Trophoblast cell (in vitro differentiated cells and primary cell): ENCODE results near the gene HOMEZ.

Experiments
- DNase-seq, 2 donors: peaks; one replicate each; pipeline ENCODE4 v3.0.0-alpha.2; 2016
- H2AFZ ChIP-seq: 2 replicates; pipeline ENCODE4 v1.6.1; 2013; ENCODE audit warnings: low read length, moderate library complexity, mild to moderate bottlenecking; ENCODE audit not compliant: insufficient read depth, poor library complexity
- H2AK5ac ChIP-seq: 2 replicates; pipeline ENCODE4 v1.6.1; 2013; ENCODE audit warnings: mild to moderate bottlenecking, low read length
- H2BK120ac ChIP-seq: 2 replicates; pipeline ENCODE4 v1.6.1; 2013; ENCODE audit warnings: low read length, mild to moderate bottlenecking, moderate library complexity; ENCODE audit not compliant: insufficient read depth, poor library complexity
- H2BK12ac ChIP-seq: 2 replicates; pipeline ENCODE4 v1.6.1; 2013; ENCODE audit warnings: mild to moderate bottlenecking, low read length, moderate library complexity
- H2BK5ac ChIP-seq: 2 replicates; pipeline ENCODE4 v1.6.1; 2013; ENCODE audit warnings: low read length, low read depth, moderate library complexity, mild to moderate bottlenecking; ENCODE audit not compliant: poor library complexity
- H3K14ac ChIP-seq: 2 replicates; pipeline ENCODE4 v1.6.1; 2013; ENCODE audit warnings: mild to moderate bottlenecking, low read length
- H3K18ac ChIP-seq: 2 replicates; pipeline ENCODE4 v1.6.1; 2013; ENCODE audit warnings: mild to moderate bottlenecking, low read length
- H3K23ac ChIP-seq: 2 replicates; pipeline ENCODE4 v1.6.1; 2013; ENCODE audit warnings: low read length
- H3K27ac ChIP-seq: 2 replicates; pipeline ENCODE4 v1.5.1; 2013; ENCODE audit warnings: low read depth, mild to moderate bottlenecking, inconsistent platforms, low read length, moderate library complexity
- H3K27me3 ChIP-seq: 2 replicates; pipeline ENCODE4 v1.6.1; 2013; ENCODE audit warnings: inconsistent platforms, mild to moderate bottlenecking, low read length, moderate library complexity; ENCODE audit not compliant: insufficient read depth
- H3K36me3 ChIP-seq, 2 experiments: 1 replicate in 1 of 2; 2 replicates in 1 of 2; pipeline ENCODE4 v1.6.1; 2013; ENCODE audit warnings: low read length in 2 of 2, mild to moderate bottlenecking in 2 of 2, moderate library complexity in 1 of 2; ENCODE audit not compliant: insufficient read depth in 2 of 2, control insufficient read depth in 1 of 2
- H3K4ac ChIP-seq: 2 replicates; pipeline ENCODE4 v1.6.1; 2013; ENCODE audit warnings: low read depth, mild to moderate bottlenecking, low read length, moderate library complexity
- H3K4me1 ChIP-seq, 2 experiments: 1 replicate in 1 of 2; 2 replicates in 1 of 2; pipeline ENCODE4 v1.6.1; 2013; ENCODE audit warnings: low read length in 2 of 2, mild to moderate bottlenecking in 2 of 2, moderate library complexity in 1 of 2; ENCODE audit not compliant: insufficient read depth in 2 of 2, control insufficient read depth in 1 of 2
- H3K4me2 ChIP-seq: 2 replicates; pipeline ENCODE4 v1.6.1; 2013; ENCODE audit warnings: inconsistent platforms, mild to moderate bottlenecking, low read length, moderate library complexity
- H3K4me3 ChIP-seq: 2 replicates; pipeline ENCODE4 v1.5.1; 2013; ENCODE audit warnings: mild to moderate bottlenecking, low read depth, low read length, inconsistent platforms
- H3K79me1 ChIP-seq: one replicate; pipeline ENCODE4 v1.6.1; 2013; ENCODE audit warnings: low read length
- H3K79me2 ChIP-seq: 2 replicates; pipeline ENCODE4 v1.6.1; 2013; ENCODE audit warnings: low read length, mild to moderate bottlenecking; ENCODE audit not compliant: control insufficient read depth, insufficient read depth, poor library complexity
- H3K9ac ChIP-seq: 2 replicates; pipeline ENCODE4 v1.6.1; 2013; ENCODE audit warnings: mild to moderate bottlenecking, low read length
- H3K9me3 ChIP-seq: 2 replicates; pipeline ENCODE4 v1.6.1; 2013; ENCODE audit warnings: low read depth, mild to moderate bottlenecking, control low read depth, inconsistent platforms, low read length; ENCODE audit not compliant: insufficient read depth
- H4K12ac ChIP-seq: 2 replicates; pipeline ENCODE4 v1.6.1; 2013; ENCODE audit warnings: low read depth, mild to moderate bottlenecking, low read length, moderate library complexity
- H4K8ac ChIP-seq: 2 replicates; pipeline ENCODE4 v1.6.1; 2013; ENCODE audit warnings: low read depth, mild to moderate bottlenecking, low read length, moderate library complexity
- H4K91ac ChIP-seq: one replicate; pipeline ENCODE4 v1.6.1; 2013; ENCODE audit warnings: low read depth, mild to moderate bottlenecking, low read length, moderate library complexity
- WGBS: extraction: QIAGEN DNeasy Blood & Tissue Kit; methylation state at CpG from one replicate; pipeline ENCODE4 v1.1.7; 2013; ENCODE audit warnings: missing lambda C conversion rate; ENCODE audit not compliant: insufficient read length, insufficient coverage; ENCODE audit errors: extremely low coverage; 5-methylcytosine and 5-hydroxymethylcytosine counted together

Gene HOMEZ

DNA sequence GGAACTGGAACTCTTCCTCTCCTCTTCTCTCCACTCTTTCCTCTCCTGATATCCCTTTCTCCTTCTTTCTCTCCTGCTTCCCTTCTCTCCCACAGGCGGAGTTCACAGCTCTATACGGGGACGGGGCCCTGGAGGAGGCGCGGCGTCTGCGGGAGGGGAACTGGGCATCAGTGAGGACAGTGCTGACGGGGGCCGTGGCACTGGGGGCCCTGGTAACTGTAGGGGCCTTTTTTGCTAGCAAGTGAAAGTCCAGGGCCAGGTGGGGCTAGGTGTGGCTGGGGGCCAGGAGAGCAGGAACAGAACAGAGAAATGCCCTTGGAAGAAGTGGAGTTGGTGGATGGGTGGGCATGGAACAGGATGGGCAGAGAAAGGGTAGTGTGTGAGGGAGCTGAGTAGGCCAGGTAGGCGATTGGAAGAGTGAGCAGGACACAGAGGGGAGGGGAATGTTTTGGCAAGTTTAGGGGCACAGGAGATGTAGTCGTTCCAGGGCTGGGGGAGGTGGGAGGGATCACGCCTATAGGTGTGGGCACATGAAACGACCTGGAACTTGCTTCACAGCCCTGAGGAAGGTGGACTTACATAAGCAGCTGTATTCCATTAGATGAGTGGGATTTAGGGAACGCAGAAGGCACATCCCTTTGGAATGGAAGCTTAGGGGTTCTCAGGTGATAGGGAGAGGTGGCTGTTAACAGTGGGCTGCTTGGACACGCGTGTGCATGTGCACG is 23.0 kb upstream of the HOMEZ start:
- Histone ChIP-seq H3K4me2 (no peak overlapping the region), H3K36me3 (peaks cover 26 to 29% of the 10 kb centered on the region in 2 experiments), H2AFZ (peak overlapping the region; percentile 11), H2BK120ac (no peak overlapping the region), H4K91ac (no peak overlapping the region), H2BK5ac (no peak overlapping the region), H4K12ac (no peak overlapping the region), H3K27me3 (no peaks in the 10 kb centered on the region), H3K4me1 (peaks cover 10 to 11% of the 10 kb centered on the region in 2 experiments), H4K8ac (no peak overlapping the region), H2BK12ac (no peak overlapping the region), H3K4me3 (no peak overlapping the region), H3K27ac (no peak overlapping the region), H3K4ac (peak overlapping the region; percentile 27), H3K79me2 (peaks cover 13% of the 10 kb centered on the region), H3K23ac (no peak overlapping the region), H3K18ac (no peak overlapping the region), H3K9ac (no peak overlapping the region), H3K9me3 (no peaks in the 10 kb centered on the region), H3K14ac (no peak overlapping the region), H3K79me1 (peaks cover 9% of the 10 kb centered on the region), H2AK5ac (no peak overlapping the region)
- WGBS = no CpG with 5 or more reads among the region's 17 CpGs
- DNase-seq = no peak

DNA sequence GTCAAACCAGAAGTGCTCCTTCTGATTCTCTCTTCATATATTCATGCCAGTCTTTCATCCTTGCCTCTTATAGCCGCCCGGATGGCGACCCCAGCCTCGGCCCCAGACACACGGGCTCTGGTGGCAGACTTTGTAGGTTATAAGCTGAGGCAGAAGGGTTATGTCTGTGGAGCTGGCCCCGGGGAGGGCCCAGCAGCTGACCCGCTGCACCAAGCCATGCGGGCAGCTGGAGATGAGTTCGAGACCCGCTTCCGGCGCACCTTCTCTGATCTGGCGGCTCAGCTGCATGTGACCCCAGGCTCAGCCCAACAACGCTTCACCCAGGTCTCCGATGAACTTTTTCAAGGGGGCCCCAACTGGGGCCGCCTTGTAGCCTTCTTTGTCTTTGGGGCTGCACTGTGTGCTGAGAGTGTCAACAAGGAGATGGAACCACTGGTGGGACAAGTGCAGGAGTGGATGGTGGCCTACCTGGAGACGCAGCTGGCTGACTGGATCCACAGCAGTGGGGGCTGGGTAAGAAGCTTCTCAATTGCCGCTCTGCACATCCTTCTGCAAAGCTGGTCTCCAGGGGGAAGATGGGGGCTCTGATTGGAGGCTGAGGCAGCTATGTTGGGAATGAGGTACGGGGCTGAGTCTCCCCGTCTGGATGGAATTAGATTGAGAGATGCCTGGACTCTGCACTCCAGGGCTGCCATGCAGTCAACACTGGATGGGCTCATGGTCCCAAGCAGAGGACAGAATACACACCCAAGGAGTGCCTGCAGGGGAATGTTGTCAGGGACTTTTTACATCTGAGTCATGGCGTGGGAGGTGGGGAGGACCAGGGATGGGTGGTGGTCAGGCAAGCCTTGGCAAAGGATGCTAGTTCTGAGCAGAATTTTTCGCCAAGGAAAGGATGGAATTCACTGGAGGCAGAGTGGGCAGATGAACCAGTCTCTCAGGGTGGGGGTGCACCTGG is 22.0 kb upstream of the HOMEZ start:
- Histone ChIP-seq H3K9ac (no peak overlapping the region), H3K36me3 (peaks cover 26 to 29% of the 10 kb centered on the region in 2 experiments), H3K9me3 (no peaks in the 10 kb centered on the region), H2BK120ac (no peak overlapping the region), H3K4me1 (peaks cover 10 to 11% of the 10 kb centered on the region in 2 experiments), H3K79me1 (peaks cover 9% of the 10 kb centered on the region), H2AK5ac (peak overlapping the region; percentile 55), H3K27ac (no peak overlapping the region), H2BK5ac (no peak overlapping the region), H3K27me3 (no peaks in the 10 kb centered on the region), H2AFZ (no peak overlapping the region), H4K8ac (peak overlapping the region; percentile 40), H3K14ac (peak overlapping the region; percentile 11), H4K12ac (peak overlapping the region; percentile 47), H2BK12ac (peak overlapping the region; percentile 22), H3K18ac (no peak overlapping the region), H3K23ac (no peak overlapping the region), H3K4me2 (peak overlapping the region; percentile 74), H3K79me2 (peaks cover 13% of the 10 kb centered on the region), H3K4ac (peak overlapping the region; percentile 81), H3K4me3 (no peak overlapping the region), H4K91ac (no peak overlapping the region)
- peak; percentile 19 to 30 for DNase-seq
- WGBS = no CpG with 5 or more reads among the region's 22 CpGs

DNA sequence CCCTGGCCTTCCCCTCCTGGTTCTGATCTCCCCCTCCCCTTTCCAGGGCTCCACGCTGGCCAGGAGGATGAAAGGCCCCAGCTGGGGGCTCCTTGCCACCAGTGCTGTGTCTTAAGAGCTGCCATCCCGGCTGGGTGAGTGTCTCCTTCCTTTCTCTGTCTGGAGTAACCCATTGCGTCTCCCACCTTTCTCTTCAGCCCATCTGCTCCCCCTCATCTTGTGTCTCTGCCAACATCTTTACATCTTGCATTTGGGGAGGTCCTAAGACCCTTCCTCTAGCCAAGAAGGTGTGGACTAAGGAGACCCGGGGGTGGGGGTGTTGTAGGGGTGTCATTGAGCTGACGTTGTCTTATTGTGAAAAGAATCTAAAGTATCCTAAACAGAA is 21.2 kb upstream of the HOMEZ start:
- Histone ChIP-seq H3K4me3 (peak overlapping the region; percentile 81), H4K91ac (peak overlapping the region; percentile 98), H3K27ac (peak overlapping the region; percentile 29), H3K18ac (peak overlapping the region; percentile 75), H4K8ac (peak overlapping the region; percentile 88), H3K4ac (peak overlapping the region; percentile 97), H2AK5ac (peak overlapping the region; percentile 96), H3K9ac (peak overlapping the region; percentile 86), H3K23ac (no peak overlapping the region), H2BK12ac (peak overlapping the region; percentile 51), H3K9me3 (no peaks in the 10 kb centered on the region), H3K36me3 (peaks cover 26 to 29% of the 10 kb centered on the region in 2 experiments), H3K79me1 (peaks cover 13% of the 10 kb centered on the region), H2BK120ac (peak overlapping the region; percentile 93), H2AFZ (peak overlapping the region; percentile 87), H2BK5ac (peak overlapping the region; percentile 90), H3K27me3 (no peaks in the 10 kb centered on the region), H3K4me2 (peak overlapping the region; percentile 74), H3K14ac (peak overlapping the region; percentile 88), H4K12ac (peak overlapping the region; percentile 81), H3K4me1 (peaks cover 11 to 14% of the 10 kb centered on the region in 2 experiments), H3K79me2 (peaks cover 15% of the 10 kb centered on the region)
- DNase-seq = no peak
- no CpG with 5 or more reads among the region's 5 CpGs for WGBS

DNA sequence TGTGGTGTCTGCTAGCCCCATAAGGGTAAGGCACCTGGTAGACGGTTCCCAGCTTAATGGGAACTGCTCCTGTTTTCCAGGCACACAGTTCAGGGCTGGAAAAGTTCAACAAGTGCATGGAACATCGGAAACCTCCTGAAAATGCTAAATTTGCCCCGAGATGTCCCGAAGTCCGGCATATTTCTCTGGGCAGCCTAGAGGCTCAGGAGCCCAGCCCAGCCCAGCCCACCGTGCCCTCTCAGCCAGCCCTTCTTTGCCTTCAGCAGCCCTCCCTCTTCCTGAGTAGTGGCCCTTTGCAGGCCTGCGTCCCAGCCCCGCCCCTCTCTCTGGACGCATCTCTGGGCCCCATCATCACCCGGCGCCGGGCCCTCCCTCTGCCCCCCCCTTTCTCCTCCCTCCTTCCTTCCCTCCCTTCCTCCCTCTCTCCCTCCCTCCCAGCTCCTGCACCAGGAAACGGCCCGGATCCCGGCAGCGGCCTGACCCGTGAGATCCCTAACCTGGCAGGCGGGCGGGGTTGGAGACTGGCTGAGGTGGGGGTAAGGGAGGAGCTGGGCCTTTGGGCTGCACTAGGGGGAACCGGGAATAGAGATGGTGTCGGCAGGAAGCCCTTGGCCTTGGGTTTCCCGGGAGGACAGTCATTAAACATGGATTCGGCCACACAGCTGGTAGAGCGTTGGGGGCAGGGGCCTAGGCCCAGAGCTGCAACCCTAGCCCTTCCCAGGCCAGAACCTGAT is 20.6 kb upstream of the HOMEZ start, which contains the start of gene BCL2L2:
Gene BCL2L2 (plus strand): TSS at position 422 of the 734 bp plus-strand sequence. CDS start 935 bp downstream, outside the sequence.
- peak within 1 kb of the TSS; percentile 98 for H4K91ac ChIP-seq

More for the DNA sequence above, 20.6 kb upstream of the HOMEZ start, which contains the start of gene BCL2L2:
- peak within 1 kb of the TSS; percentile 86 for H3K9ac ChIP-seq
- peak within 1 kb of the TSS; percentile 51 for H2BK12ac ChIP-seq
- peak within 1 kb of the TSS; percentile 87 for H2AFZ ChIP-seq
- H3K4me1 ChIP-seq = peaks cover 11 to 14% of the 10 kb centered on the region in 2 experiments
- H3K4me2 ChIP-seq = peak within 1 kb of the TSS; percentile 76
- H3K27me3 ChIP-seq = no peaks in the 10 kb centered on the region
- peak within 1 kb of the TSS; percentile 81 for H4K12ac ChIP-seq
- peak within 1 kb of the TSS; percentile 81 for H3K4me3 ChIP-seq
- peak within 1 kb of the TSS; percentile 29 for H3K27ac ChIP-seq
- H3K23ac ChIP-seq = no peak within 1 kb of the TSS
- H3K4ac ChIP-seq = peak within 1 kb of the TSS; percentile 97
- peak within 1 kb of the TSS; percentile 93 for H2BK120ac ChIP-seq
- no CpG with 5 or more reads among the region's 24 CpGs for WGBS
- peak within 1 kb of the TSS; percentile 75 for H3K18ac ChIP-seq
- peaks cover 26 to 29% of the 10 kb centered on the region in 2 experiments for H3K36me3 ChIP-seq
- H3K79me2 ChIP-seq = peaks cover 18% of the 10 kb centered on the region
- H3K79me1 ChIP-seq = peaks cover 16% of the 10 kb centered on the region
- H4K8ac ChIP-seq = peak within 1 kb of the TSS; percentile 94
- peak within 1 kb of the TSS; percentile 88 for H3K14ac ChIP-seq
- no peaks in the 10 kb centered on the region for H3K9me3 ChIP-seq
- H2AK5ac ChIP-seq = peak within 1 kb of the TSS; percentile 96
- DNase-seq = peak; percentile 81 to 85
- peak within 1 kb of the TSS; percentile 90 for H2BK5ac ChIP-seq
